ENCODE measurements around the gene SLC30A5.
"Not testable (repeated sequence)": the region's sequence is repeated elsewhere in the genome, so short reads cannot be mapped to it uniquely, and the experiment has no call there.

Gene SLC30A5

GRCh38 chr5:69093771-69094482, at the start of gene SLC30A5:
TSS of gene SLC30A5 (plus strand) at chr5:69094014. CDS start at chr5:69094256, 242 bp downstream.
- peak; percentile 96 for DNase-seq

- DNase-seq = not testable (repeated sequence)
Observed at GRCh38 chr5:69045213-69045612, 48.6 kb upstream of the SLC30A5 start.

- no peak for DNase-seq
Observed at GRCh38 chr5:69046375-69046957, 47.3 kb upstream of the SLC30A5 start.

- DNase-seq = no peak
Observed at GRCh38 chr5:69048230-69048629, 45.6 kb upstream of the SLC30A5 start.

GRCh38 chr5:69049151-69049550, 44.7 kb upstream of the SLC30A5 start:
- DNase-seq = no peak

- DNase-seq = no peak
Observed at GRCh38 chr5:69049796-69050195, 44.0 kb upstream of the SLC30A5 start.

GRCh38 chr5:69050214-69050613, 43.6 kb upstream of the SLC30A5 start:
- DNase-seq = no peak

- DNase-seq = no peak
Observed at GRCh38 chr5:69052181-69052580, 41.6 kb upstream of the SLC30A5 start.

GRCh38 chr5:69074664-69075521, 18.9 kb upstream of the SLC30A5 start:
- no peak for DNase-seq

GRCh38 chr5:69075522-69076179, 18.2 kb upstream of the SLC30A5 start:
- DNase-seq = no peak

- no peak for DNase-seq
Observed at GRCh38 chr5:69078921-69079540, 14.8 kb upstream of the SLC30A5 start.

GRCh38 chr5:69079556-69079955, 14.3 kb upstream of the SLC30A5 start:
- no peak for DNase-seq

- peak; percentile 1 for DNase-seq
Observed at GRCh38 chr5:69083412-69083811, 10.4 kb upstream of the SLC30A5 start.

- no peak for DNase-seq
Observed at GRCh38 chr5:69084195-69084594, 9.6 kb upstream of the SLC30A5 start.

GRCh38 chr5:69084903-69085302, 8.9 kb upstream of the SLC30A5 start:
- DNase-seq = no peak

- no peak for DNase-seq
Observed at GRCh38 chr5:69086206-69086605, 7.6 kb upstream of the SLC30A5 start.

- not testable (repeated sequence) for DNase-seq
Observed at GRCh38 chr5:69088006-69088405, 5.8 kb upstream of the SLC30A5 start.

GRCh38 chr5:69090158-69090557, 3.7 kb upstream of the SLC30A5 start:
- DNase-seq = no peak

- DNase-seq = no peak
Observed at GRCh38 chr5:69091771-69092170, 2.0 kb upstream of the SLC30A5 start.

GRCh38 chr5:69092969-69093368, 845 bp upstream of the SLC30A5 start:
- no peak for DNase-seq

- DNase-seq = no peak
Observed at GRCh38 chr5:69099302-69099701, 5.5 kb downstream of the SLC30A5 start.

GRCh38 chr5:69103521-69103920, 9.7 kb downstream of the SLC30A5 start:
- DNase-seq = no peak

All from NCI-H1105 treated with DMSO at 0.1 percent for 48 hours (cell line).